SK-N-DZ (cell line): ENCODE results near the gene TMEM222. TPM values are rescaled to one million over a fixed set of nuclear protein-coding genes. Genes with fewer than 3 reads are reported as not detected.
"Not testable (repeated sequence)": the region's sequence is repeated elsewhere in the genome, so short reads cannot be mapped to it uniquely, and the experiment has no call there.

Experiments used
- DNase-seq: peaks from one replicate; pipeline ENCODE4 v3.0.0-alpha.2; 2015; ENCODE audit warnings: low spot score
- polyA plus RNA-seq, 2 experiments: library from polyadenylated mRNA; depleted of rRNA; stranded (reverse); fragments of >200 nt; gene quantifications; 2 replicates each; pipeline ENCODE4 v1.2.3, GENCODE V29; 2014

Gene TMEM222, protein sequence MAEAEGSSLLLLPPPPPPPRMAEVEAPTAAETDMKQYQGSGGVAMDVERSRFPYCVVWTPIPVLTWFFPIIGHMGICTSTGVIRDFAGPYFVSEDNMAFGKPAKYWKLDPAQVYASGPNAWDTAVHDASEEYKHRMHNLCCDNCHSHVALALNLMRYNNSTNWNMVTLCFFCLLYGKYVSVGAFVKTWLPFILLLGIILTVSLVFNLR
- 45.4 and 46.7 TPM in 2 replicates for polyA plus RNA-seq (2014; cell fraction: cytosol; rRNA removed)
- polyA plus RNA-seq (2014; cell fraction: nucleus; rRNA removed) = 45.2 and 47.0 TPM in 2 replicates

DNA sequence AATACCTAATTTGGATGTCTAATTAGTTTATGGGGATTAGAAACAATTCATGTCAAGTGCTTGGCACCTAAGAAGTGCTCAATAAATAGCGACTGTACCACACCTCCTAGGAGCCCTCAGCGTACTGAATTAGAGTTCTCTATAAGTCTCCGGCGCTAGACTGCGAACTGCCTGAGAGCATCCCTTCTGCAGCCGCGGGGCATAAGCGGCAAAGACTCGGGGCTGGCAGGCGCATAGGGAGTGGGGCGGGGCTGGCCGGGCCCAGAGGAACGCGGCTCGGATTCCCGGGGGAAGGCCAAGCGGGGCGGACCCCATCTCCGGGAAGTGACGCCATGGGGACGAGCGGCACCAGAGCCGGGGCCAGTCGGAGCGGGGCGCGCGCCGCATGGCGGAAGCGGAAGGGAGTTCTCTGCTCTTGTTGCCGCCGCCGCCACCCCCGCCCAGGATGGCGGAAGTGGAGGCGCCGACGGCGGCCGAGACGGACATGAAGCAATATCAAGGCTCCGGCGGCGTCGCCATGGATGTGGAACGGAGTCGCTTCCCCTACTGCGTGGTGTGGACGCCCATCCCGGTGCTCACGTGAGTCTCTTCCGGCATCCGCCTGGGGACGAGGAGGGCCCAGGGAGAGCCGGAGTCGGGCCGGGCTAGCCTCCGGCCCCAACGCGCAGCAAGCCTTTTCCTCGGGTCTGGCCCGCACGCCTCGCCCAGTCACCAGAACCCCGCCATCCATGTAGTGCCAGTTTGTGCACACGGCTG lies at the start of gene TMEM222:
Gene TMEM222 (plus strand): TSS at position 351 of the 756 bp plus-strand sequence. CDS start 35 bp downstream, at position 386.
- peak; percentile 94 for DNase-seq

DNA sequence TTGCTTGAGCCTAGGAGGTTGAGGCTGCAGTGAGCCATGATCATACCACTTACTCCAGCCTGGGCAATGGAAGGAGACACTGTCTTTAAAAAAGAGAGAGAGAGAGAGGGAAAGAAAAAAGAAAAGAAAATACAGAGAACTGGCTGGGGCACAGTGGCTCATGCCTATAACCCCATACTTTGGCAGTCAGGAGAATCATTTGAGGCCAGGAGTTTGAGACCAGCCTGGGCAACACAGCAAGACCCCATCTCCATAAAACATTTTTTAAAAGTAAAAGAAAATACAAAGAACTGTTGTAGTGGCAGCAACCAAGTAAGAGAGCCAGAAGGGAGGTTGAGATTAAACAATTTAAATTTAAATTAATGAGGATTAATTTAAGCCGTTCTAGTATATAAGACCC lies 47.8 kb upstream of the TMEM222 start:
- no peak for DNase-seq

DNA sequence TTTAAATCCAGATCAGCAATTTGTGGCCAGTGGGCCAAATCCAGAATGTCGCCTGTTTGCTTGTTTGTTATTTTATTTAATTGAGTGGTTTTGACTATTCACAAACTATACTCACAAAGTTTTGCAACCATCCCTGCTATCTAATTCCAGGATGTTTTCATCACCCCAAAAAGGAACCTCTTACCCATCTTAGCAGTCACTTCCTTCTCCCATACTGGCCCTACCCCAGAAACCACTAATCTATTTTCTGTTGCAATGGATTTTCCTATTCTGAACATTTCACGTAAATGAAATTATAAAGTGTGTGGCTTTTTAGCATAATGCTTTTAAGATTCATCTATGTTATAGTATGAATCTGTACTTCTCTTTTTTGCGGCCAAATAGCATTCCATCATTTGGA lies 46.3 kb upstream of the TMEM222 start:
- no peak for DNase-seq

DNA sequence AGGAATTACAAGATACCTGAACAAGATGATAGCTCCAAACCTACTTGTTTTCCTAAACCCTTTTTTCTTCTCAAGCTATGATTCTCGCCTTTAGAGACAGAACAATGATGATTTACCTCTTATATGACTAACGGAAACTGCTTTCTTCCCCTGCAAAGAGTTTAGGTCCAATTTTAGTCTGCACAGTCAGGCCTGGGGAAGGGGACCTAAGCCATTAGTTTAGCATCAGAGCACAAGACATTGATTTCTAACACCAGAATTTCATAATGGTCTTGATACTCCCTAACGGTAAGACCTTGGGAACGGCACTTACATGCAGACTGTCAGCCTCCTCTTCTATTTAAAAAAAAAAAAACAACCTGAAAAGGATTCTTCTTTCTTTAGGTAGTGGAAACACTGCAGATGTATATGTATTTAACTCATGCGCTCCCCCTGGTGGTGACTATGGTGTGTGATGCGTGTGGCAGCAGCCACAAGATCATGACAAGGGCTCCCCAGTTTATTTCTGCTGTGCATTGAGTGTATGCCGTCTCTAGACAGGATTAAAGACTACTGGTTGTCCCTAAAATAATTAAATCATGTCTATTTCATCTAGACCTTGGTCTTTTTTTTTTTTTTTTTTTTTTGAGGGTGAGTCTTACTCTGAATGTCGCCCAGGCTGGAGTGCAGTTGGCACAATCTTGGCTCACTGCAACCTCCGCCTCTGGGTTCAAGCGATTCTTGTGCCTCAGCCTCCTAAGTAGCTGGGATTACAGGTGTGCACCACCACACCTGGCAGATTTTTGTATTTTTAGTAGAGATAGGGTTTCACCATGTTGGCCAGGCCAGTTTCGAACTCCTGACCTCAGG lies 37.3 kb upstream of the TMEM222 start:
- peak; percentile 66 for DNase-seq

DNA sequence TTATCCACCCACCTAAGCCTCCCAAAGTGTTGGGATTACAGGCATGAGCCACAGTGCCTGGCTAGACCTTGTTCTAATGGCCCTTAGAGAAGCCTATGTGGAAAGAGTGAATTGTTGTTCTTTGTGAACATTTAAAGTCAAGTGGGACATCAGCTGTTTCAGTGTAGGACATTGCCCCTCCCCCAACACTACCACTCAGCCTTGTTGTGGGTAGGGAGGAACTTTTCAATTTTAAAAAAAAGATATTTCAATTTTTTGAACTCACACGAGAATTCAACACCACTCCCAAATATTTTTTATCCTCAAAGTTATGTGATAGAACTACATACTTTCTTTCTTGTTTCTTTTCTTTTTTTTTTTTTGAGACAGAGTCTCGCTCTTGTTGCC lies 36.7 kb upstream of the TMEM222 start:
- DNase-seq = no peak

DNA sequence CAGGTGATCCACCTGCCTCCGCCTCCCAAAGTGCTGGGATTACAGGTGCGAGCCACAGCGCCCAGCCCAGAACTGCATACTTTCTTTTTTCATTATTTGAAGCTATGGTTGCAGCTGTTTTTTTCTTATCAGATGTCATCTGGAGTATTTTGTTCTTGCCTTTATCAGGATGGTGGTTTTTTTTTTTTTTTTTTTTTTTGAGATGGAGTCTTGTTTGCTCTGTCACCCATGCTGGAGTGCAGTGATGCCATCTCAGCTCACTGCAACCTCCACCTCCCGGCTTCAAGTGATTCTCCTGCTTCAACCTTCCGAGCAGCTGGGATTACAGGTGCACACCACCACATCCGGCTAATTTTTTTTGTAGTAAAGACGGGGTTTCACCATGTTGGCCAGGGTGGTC lies 36.1 kb upstream of the TMEM222 start:
- DNase-seq = not testable (repeated sequence)

DNA sequence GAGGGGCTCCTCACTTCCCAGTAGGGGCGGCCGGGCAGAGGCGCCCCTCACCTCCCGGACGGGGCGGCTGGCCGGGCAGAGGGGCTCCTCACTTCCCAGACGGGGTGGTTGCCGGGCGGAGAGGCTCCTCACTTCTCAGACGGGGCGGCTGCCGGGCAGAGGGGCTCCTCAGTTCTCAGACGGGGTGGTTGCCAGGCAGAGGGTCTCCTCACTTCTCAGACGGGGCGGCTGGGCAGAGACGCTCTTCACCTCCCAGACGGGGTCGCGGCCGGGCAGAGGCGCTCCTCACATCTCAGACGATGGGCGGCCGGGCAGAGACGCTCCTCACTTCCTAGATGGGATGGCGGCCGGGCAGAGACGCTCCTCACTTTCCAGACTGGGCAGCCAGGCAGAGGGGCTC lies 32.8 kb upstream of the TMEM222 start:
- DNase-seq = not testable (repeated sequence)

DNA sequence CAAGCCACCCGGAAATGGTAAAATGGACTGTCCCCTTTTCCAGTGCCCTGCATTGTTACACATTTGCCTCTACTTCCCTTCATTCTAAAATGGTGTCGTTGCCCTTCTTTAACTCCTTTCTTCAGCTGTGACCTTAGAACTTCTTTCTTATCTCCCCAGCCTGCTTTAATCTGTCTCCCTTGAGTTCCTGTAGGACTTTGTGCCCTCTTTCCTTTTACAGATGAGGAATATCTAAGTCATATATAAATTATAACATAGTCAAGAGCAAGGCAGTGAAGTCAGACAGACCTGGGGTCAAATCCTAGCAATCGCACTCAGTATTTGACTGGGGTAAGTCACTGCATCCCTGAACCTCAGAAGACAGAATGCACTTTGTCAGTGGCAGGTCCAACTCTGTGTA lies 31.4 kb upstream of the TMEM222 start:
- DNase-seq = no peak

DNA sequence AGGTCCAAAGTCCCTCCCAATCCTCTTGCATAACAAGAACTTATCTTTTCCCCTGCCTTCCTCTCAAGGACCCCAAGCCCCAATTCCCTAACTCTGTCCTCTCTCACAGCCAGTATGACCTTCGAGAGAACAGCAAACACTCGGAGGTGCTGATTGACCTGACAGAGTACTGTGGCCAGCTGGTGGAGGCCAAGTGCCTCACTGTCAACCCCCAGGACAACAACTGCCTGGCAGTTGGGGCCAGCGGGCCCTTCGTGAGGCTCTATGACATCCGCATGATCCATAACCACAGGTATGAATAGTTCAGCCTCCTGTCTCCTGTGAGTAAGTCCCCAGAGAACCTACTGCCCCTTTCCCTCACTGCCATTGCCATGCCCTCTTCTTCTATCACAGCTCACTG lies 29.9 kb upstream of the TMEM222 start:
- no peak for DNase-seq

DNA sequence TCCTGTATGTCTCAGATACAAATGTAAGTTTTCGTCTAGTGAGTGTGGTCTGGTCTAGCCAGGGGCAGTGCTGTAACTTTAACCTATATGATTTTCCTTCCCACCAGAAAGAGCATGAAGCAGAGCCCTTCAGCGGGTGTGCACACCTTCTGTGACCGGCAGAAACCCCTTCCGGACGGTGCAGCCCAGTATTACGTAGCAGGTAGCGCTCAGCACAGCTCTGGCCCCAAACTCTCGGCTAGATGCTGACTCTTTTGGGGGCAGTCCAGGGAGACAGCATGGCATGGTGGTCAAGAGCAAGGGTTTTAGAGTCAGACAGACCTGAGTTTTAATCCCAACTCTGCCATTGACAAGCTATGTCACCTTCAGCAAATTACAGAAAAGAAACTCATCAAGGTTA lies 28.0 kb upstream of the TMEM222 start:
- no peak for DNase-seq

DNA sequence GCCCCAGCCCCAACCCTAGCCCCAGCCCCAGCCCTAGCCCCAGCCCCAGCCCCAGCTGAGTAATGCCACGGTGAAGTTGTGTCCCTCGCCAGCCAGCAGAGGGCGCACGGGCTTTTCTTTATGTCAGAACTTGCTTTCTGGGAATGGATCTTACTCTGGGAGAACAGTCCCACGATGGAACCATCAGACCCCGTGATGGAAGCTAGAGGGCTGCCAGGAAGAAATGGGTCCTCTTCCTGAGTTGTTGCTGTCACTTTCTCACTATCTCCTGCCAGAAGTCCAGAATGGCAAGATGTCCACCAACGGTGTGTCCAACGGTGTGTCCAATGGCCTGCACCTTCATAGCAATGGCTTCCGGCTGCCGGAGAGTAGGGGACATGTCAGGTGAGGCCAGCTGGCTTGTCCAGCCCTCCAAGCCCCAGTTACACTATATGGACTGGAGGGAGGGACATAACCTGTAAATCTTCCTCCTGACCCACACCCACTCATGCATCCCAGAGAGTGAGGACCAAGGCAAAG lies 25.1 kb upstream of the TMEM222 start:
- DNase-seq = peak; percentile 35

DNA sequence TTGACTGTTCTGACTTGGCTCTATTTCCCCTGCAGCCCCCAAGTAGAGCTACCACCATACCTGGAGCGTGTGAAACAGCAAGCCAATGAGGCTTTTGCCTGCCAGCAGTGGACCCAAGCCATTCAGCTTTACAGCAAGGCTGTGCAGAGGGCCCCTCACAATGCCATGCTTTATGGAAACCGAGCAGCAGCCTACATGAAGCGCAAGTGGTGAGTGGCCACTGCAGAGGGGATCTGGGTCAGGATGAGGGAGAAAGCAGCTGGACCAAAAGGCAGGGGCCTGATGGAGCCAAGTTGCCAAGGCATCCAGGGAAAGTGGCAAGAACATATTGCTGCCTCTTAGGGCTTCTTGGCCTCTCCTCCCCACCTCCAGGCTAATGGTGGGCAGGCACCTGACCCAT lies 24.1 kb upstream of the TMEM222 start:
- DNase-seq = no peak

DNA sequence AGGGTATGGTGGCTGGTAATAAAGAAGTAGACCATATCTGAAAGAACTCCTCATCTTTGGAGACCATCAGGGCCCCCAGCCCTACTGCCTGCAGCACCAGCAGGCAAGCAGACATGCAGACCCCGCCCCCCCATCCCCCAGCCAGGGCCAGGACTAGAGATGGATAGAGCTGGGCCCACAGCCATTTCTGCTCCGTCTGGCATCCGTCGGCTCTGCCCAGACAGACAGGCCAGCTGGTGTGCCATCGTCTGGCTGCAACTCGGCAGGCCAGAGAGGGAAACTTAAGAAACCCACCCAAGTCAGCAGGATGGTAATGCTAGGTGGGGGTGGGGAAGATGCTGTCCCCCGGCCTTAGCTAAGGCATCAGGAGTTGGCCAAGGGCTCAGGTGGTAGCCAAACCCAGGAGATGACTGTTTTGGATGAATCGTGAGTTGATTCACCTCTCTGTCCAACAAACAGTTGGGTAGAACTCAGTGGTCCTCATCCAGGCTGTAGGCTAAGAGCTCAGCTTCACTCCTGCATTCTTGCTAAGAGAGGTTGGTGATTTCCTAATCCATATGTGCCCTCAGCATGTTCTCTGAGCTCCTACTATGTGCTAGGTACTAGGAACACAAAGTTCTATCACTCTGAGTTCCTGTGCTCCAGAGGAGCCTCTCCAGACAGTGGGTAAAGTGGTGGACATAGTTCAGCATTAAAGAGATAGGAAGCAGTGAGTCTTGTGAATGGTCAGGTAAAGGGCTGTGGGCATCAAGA lies 23.2 kb upstream of the TMEM222 start:
- no peak for DNase-seq

DNA sequence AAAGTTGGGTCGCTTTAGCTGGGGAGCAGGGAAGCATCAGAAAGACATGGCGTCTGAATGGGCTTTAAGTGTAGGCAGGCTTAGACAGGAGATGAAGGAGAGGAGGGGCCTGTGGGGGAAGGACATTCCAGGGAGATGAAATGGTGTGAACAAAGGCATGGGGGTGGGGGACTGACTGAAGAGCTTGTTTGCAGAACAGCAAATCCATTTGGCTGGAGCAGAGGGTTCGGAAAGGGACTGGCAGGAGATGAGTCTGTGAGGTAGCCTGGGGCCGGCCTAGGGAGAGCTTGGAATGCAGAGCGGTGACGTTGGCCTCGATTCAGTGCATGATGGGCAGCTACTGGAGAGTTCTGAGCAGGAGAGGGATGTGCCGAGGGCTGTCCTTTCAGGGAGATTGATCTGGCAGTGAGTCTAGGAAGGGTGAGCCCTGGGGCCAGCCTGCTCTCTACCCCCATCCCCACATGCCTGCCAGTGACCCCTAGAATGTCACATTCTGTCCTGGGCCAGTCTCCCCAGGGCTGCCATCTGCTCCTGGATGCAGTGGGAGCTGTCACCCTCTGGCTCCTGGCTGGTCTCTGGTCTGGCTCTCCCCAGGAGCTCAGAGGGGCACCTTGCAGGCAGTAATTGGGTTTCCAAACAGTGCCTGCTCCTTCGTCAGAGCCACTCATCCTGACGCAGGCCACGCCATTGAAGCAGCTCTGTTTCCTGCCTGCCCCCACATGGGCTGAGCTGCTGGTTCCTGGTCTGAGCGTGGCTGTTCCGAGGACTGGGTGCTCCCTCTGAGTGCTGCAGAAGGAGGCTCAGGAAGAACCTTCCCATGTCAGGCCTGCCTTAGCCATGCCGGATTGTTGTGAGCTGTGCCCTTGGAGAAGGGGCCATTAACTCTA lies 22.3 kb upstream of the TMEM222 start:
- peak; percentile 32 for DNase-seq

DNA sequence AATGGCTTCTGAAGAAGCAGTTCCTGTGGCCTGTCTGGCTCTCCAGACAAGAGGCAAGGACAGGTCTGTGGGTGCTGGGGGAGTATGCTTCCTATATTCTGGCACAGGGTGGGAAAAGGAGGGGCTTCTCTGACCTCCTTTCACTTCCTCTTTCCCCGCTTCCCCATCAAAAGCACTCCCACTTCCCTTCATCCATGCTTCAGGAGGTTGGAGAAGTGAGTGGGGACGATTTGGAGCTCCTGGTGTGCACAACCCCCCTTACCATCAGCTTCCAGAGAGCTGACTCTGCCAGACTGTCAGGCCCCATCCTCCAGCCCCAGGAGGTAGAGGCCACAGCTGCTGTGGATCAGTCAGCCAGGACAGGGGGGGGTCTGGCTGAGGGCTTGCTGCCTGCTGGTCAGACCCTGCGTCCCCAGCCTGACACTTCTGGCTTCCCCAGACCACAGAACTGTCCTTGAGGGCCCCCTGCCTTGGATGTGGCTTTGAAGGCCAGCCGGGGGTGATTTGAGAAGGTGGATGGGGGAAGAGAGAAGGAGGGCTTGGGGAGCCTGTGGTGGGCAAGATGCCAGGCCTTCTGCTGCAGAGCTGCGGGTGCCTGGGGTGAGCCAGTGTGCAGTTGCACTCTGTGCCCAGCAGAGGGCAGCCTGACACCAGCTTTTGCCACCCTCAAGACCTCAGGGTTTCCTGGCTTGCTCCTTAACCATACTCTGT lies 21.5 kb upstream of the TMEM222 start:
- DNase-seq = peak; percentile 68

DNA sequence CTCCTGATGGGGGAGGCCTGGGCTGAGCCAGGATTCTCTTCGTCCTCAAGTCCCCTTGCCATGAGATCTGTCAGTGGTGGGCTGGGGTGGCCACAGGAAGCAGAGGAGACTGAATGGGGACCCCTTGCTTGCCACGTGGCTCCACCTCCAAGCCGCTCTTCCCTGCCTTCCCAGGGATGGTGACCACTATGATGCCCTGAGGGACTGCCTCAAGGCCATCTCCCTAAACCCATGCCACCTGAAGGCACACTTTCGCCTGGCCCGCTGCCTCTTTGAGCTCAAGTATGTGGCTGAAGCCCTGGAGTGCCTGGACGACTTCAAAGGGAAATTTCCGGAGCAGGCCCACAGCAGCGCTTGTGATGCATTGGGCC lies 20.9 kb upstream of the TMEM222 start:
- DNase-seq = no peak

DNA sequence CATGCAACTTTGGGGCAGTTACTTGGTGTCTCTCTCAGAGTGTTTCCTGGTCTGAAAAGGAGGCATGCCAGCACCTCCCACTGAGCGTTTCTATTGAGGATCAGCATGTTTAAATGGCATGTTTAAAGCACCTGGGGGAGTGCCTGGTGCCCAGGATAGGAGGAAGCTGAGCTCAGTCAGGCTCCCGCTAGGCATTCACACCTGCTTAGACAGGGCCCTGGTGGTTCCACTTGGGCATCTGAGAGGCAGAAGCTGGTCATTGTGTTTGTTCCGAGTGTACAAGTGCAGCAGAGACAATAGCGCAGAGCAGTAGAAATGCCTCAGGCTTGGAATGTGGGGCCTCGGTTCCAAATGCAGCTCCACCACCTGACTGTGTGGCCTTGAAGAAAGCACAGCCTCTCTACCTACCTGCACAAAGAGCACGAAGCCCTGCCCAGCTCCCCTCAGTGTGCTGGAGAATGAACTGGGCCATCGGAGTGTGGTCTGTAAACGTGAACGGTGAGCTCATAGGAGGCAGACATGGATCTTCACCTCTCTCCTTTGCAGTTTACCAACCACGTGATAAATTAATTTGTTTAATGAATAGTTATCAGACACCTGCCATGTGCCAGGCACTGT lies 20.3 kb upstream of the TMEM222 start:
- no peak for DNase-seq

DNA sequence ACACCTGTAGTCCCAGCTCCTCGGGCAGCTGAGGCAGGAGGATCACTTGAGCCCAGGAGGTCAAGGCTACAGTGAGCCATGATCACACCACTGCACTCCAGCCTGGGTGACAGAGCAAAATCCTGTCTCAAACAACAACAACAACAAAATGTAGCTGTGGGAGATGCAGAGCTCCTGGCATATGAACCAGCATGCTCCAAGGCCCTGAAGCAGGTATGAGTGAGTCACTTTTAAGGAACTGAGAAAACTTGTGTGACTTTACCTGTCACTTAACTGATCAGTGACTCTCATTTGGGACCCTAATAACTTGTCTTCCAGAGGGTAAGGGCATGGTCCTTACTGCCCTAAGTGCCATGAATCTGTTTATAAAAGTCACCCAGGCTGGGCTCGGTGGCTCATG lies 19.4 kb upstream of the TMEM222 start:
- no peak for DNase-seq

DNA sequence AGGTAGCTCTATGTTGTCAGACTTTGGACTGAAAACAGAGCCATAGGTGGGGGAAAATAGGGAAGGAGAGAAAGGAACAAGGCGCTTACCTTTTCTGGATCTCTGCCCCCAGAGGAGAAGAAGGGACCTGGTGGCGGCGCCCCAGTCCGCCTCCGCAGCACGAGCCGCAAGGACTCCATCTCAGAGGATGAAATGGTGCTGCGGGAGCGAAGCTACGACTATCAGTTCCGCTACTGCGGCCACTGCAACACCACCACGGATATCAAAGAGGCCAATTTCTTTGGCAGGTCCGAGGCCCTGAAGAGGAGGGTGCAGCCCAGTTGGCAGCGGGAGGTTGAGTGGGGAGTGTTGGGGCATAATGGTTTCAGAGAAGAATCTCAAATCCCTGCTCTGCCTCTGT lies 18.5 kb upstream of the TMEM222 start:
- DNase-seq = no peak
